Keratinocyte (primary cell): Measurements from ENCODE around the gene C17orf113. TPM values are rescaled to one million over a fixed set of nuclear protein-coding genes. Genes with fewer than 3 reads are reported as not detected.

Experiments
- DNase-seq: peaks from one replicate; pipeline ENCODE4 v3.0.0-alpha.2; 2011; ENCODE audit warnings: low read depth, missing footprints, low spot score
- FAIRE-seq: peaks from 2 replicates; lab custom pipeline; 2011; peaks lifted over from hg19 to GRCh38; lab: Jason Lieb, UNC
- H2AFZ ChIP-seq: 2 replicates; pipeline ENCODE4 v1.6.0; 2012; ENCODE audit warnings: low read length, control low read depth, inconsistent platforms; ENCODE audit not compliant: control insufficient read depth
- H3K27ac ChIP-seq: 2 replicates; pipeline ENCODE4 v1.5.1; 2011; ENCODE audit warnings: low read length; ENCODE audit not compliant: control insufficient read depth, insufficient read depth
- H3K27me3 ChIP-seq: 3 replicates; pipeline ENCODE4 v1.6.0; 2011; ENCODE audit warnings: low read length; ENCODE audit not compliant: control insufficient read depth, insufficient read depth; ENCODE audit errors: extremely low read depth
- H3K36me3 ChIP-seq, 2 experiments: 2 replicates in 1 of 2; 3 replicates in 1 of 2; pipeline ENCODE4 v1.5.1; 2011; ENCODE audit warnings: low read length in 2 of 2, mild to moderate bottlenecking in 1 of 2; ENCODE audit not compliant: control insufficient read depth in 2 of 2, insufficient read depth in 2 of 2; ENCODE audit errors: extremely low read depth in 1 of 2
- H3K4me1 ChIP-seq: 3 replicates; pipeline ENCODE4 v1.5.1; 2011; ENCODE audit warnings: low read length; ENCODE audit not compliant: control insufficient read depth, insufficient read depth; ENCODE audit errors: extremely low read depth
- H3K4me2 ChIP-seq: 3 replicates; pipeline ENCODE4 v1.6.0; 2011; ENCODE audit warnings: low read depth, low read length; ENCODE audit not compliant: control insufficient read depth, insufficient read depth; ENCODE audit errors: extremely low read depth
- H3K4me3 ChIP-seq, 3 experiments: fragments of 200-600 bp in 1 of 3; sonication (generic) in 1 of 3; 2 replicates in 2 of 3; 3 replicates in 1 of 3; pipeline ENCODE4 v1.5.1; 2011 to 2016; ENCODE audit warnings: low read length in 3 of 3, mild to moderate bottlenecking in 3 of 3, control low read depth in 2 of 3, inconsistent platforms in 1 of 3, low read depth in 1 of 3, mixed read lengths in 1 of 3, mixed run types in 1 of 3, moderate library complexity in 1 of 3; ENCODE audit not compliant: control insufficient read depth in 2 of 3, insufficient read depth in 2 of 3; ENCODE audit errors: extremely low read depth in 1 of 3
- H3K79me2 ChIP-seq: 2 replicates; pipeline ENCODE4 v1.6.0; 2012; ENCODE audit warnings: low read length; ENCODE audit not compliant: control insufficient read depth, insufficient read depth
- H3K9ac ChIP-seq: 3 replicates; pipeline ENCODE4 v1.6.0; 2011; ENCODE audit warnings: low read length; ENCODE audit not compliant: control insufficient read depth, insufficient read depth; ENCODE audit errors: extremely low read depth
- H3K9me1 ChIP-seq: 3 replicates; pipeline ENCODE4 v1.6.0; 2011; ENCODE audit warnings: low read length; ENCODE audit not compliant: control insufficient read depth, insufficient read depth; ENCODE audit errors: extremely low read depth
- H3K9me3 ChIP-seq: 2 replicates; pipeline ENCODE4 v1.5.1; 2012; ENCODE audit warnings: low read depth, low read length; ENCODE audit not compliant: control insufficient read depth
- H4K20me1 ChIP-seq: 3 replicates; pipeline ENCODE4 v1.6.0; 2011; ENCODE audit warnings: low read length; ENCODE audit not compliant: control insufficient read depth, insufficient read depth; ENCODE audit errors: extremely low read depth
- CTCF ChIP-seq, 3 experiments: IDR thresholded peaks in 1 of 3; conservative IDR thresholded peaks in 1 of 3; optimal IDR thresholded peaks in 1 of 3; 2 replicates in 2 of 3; 3 replicates in 1 of 3; pipeline versions ENCODE3 to v1.5.1; 2011; ENCODE audit warnings: low read length in 3 of 3, mild to moderate bottlenecking in 3 of 3, moderate library complexity in 2 of 3, control low read depth in 1 of 3, inconsistent platforms in 1 of 3; ENCODE audit not compliant: insufficient read depth in 2 of 3; ENCODE audit errors: extremely low read depth in 1 of 3
- EZH2 ChIP-seq: IDR thresholded peaks from one replicate; pipeline ENCODE4 v1.6.1; 2012; ENCODE audit warnings: inconsistent platforms, mild to moderate bottlenecking, low read length, moderate library complexity
- dilution Hi-C: fragments of 300-500 bp; cut with MboI; formaldehyde crosslinking; loops from one replicate; pipeline ENCODE4 v1.7.0; 2020; ENCODE audit warnings: low sequenced_read_pairs; ENCODE audit not compliant: extremely low pct_ligation_motif_present
- polyA plus RNA-seq, 5 experiments: library from polyadenylated mRNA; depleted of rRNA in 3 of 5; stranded (reverse) in 3 of 5; stranded (forward) in 1 of 5; unstranded in 1 of 5; fragments of >200 nt; gene quantifications; 1 replicate in 1 of 5; 2 replicates in 3 of 5; 3 replicates in 1 of 5; pipeline versions ENCODE4 v1.2.1 to v1.2.3, GENCODE V29; 2011 to 2012; ENCODE audit warnings: missing spikeins in 2 of 5, low read depth in 1 of 5, low replicate concordance in 1 of 5

Gene C17orf113
- polyA plus RNA-seq, 1 donor (not counting 4 experiments of a cell fraction or from before 2014, with no cell fraction given): 0.12 TPM

- no peaks in the 10 kb centered on the region for H3K9me3 ChIP-seq
- FAIRE-seq: no peak
- no peaks in the 10 kb centered on the region for H3K27me3 ChIP-seq
- peaks cover 16 to 32% of the 10 kb centered on the region in 2 experiments for H3K36me3 ChIP-seq
- peaks cover 45% of the 10 kb centered on the region for H3K79me2 ChIP-seq
- dilution Hi-C loops: no loop called here
- no peak for DNase-seq
- H3K4me1 ChIP-seq: peaks cover 25% of the 10 kb centered on the region
- H3K9ac ChIP-seq: peak within 1 kb of the TSS; percentile 88
- H3K4me3 ChIP-seq: peak within 1 kb of the TSS; percentile 85 to 96 (median 95)
- peak within 1 kb of the TSS; percentile 89 for H3K4me2 ChIP-seq
- peak within 1 kb of the TSS; percentile 69 for H3K27ac ChIP-seq
- no peaks in the 10 kb centered on the region for H4K20me1 ChIP-seq
- H2AFZ ChIP-seq: peak within 1 kb of the TSS; percentile 92
- no peak for TF ChIP-seq EZH2
- peak; percentile 71 to 97 (median 86) for TF ChIP-seq CTCF (optimal IDR thresholded peaks at IDR 0.05 in 1 of 3, IDR thresholded peaks at IDR 0.05 in 1 of 3, conservative IDR thresholded peaks at IDR 0.05 in 1 of 3; ENCODE audit: extremely low read depth in 1 of 3, insufficient read depth in 2 of 3, low read length in 3 of 3)
- H3K9me1 ChIP-seq: no peaks in the 10 kb centered on the region
These were observed 30.6 kb downstream of the C17orf113 start, which contains the start of gene NKIRAS2 for GRCh38 chr17:42019509-42020404. TSS of gene NKIRAS2 (plus strand) at chr17:42020090. CDS start at chr17:42021578, 1,488 bp downstream.

GRCh38 chr17:42018988-42019387 lies 31.4 kb downstream of the C17orf113 start:
- Histone ChIP-seq H3K27ac (no peak overlapping the region), H2AFZ (no peak overlapping the region), H3K4me3 (no peak overlapping the region), H3K36me3 (peaks cover 12 to 28% of the 10 kb centered on the region in 2 experiments), H3K4me2 (no peak overlapping the region), H3K9me3 (no peaks in the 10 kb centered on the region), H3K79me2 (peaks cover 53% of the 10 kb centered on the region), H3K9ac (no peak overlapping the region), H3K9me1 (no peaks in the 10 kb centered on the region), H3K4me1 (peaks cover 22% of the 10 kb centered on the region), H3K27me3 (no peaks in the 10 kb centered on the region), H4K20me1 (no peaks in the 10 kb centered on the region)
- dilution Hi-C loops: no loop called here
- no peak for FAIRE-seq
- no peak for TF ChIP-seq CTCF (optimal IDR thresholded peaks at IDR 0.05 in 1 of 3, IDR thresholded peaks at IDR 0.05 in 1 of 3, conservative IDR thresholded peaks at IDR 0.05 in 1 of 3; ENCODE audit: extremely low read depth in 1 of 3, insufficient read depth in 2 of 3, low read length in 3 of 3)
- TF ChIP-seq EZH2: no peak
- no peak for DNase-seq
